Measurements from ENCODE around the gene KRT76.

The KRT76 gene

GRCh38 chr12:52800259-52800917, 23.2 kb upstream of the KRT76 start:
- DNase-seq: no peak
- Mint-ChIP-seq H3K9me3 (no peaks in the 10 kb centered on the region), H3K4me3 (no peak overlapping the region), H3K27me3 (ENCODE audit: low read depth, poor library complexity) (peaks cover 11% of the 10 kb centered on the region), H3K36me3 (ENCODE audit: low read depth) (no peaks in the 10 kb centered on the region), H3K4me1 (peaks cover 6% of the 10 kb centered on the region), H3K27ac (no peak overlapping the region)
- no peak for TF ChIP-seq CTCF (IDR thresholded peaks at IDR 0.05)

GRCh38 chr12:52799505-52800211, 22.5 kb upstream of the KRT76 start:
- Mint-ChIP-seq H3K9me3 (no peaks in the 10 kb centered on the region), H3K27me3 (ENCODE audit: low read depth, poor library complexity) (peaks cover 11% of the 10 kb centered on the region), H3K36me3 (ENCODE audit: low read depth) (no peaks in the 10 kb centered on the region), H3K4me3 (no peak overlapping the region), H3K27ac (no peak overlapping the region), H3K4me1 (no peaks in the 10 kb centered on the region)
- DNase-seq: no peak
- TF ChIP-seq CTCF (IDR thresholded peaks at IDR 0.05): no peak

DNA sequence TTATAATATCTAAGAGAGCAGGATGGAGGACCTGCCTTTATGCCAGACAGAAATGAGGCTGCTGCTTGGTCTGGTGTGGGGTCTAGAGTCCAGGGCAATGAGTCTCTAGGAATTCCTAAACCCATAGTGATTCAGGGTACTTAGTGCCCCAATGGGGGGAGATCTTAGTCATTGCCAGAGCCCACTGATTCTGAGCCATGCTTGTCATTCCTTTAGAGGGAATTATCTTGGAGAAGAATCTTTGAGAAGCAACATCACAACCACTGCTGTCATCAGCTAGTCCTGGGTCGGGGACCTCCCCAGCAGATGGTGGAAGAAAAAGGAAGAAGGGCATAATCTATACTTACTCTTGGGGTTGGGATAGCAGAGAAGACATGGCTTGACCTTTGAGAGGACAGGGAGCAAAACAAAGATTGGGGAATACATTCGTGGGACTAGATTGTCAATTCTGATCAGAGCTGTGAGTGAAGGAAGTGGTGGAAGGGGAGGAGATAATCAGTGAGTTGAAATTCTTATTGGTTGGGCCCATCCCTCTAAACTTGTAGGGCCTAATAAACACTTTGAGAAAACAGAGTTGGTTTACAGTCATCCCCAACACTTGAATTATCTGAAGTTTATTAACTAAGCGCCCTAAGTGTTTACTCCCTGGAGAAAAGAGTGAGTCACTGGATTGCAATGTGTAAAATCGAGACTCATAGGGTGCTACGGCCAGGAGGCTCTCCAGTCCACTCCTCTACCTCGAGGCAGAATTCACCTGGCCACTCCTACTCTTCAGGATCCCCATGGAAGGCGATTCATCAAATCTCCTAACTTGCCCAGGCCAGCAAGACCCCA, 21.7 kb upstream of the KRT76 start:
- H3K4me3 Mint-ChIP-seq: no peak overlapping the region
- no peak overlapping the region for H3K27ac Mint-ChIP-seq
- no peak for DNase-seq
- H3K9me3 Mint-ChIP-seq: no peaks in the 10 kb centered on the region
- no peak for TF ChIP-seq CTCF (IDR thresholded peaks at IDR 0.05)
- H3K4me1 Mint-ChIP-seq: no peaks in the 10 kb centered on the region
- peaks cover 14% of the 10 kb centered on the region for H3K27me3 Mint-ChIP-seq (ENCODE audit: low read depth, poor library complexity)
- H3K36me3 Mint-ChIP-seq (ENCODE audit: low read depth): no peaks in the 10 kb centered on the region

GRCh38 chr12:52798003-52798670, 21.0 kb upstream of the KRT76 start:
- peaks cover 17% of the 10 kb centered on the region for H3K27me3 Mint-ChIP-seq (ENCODE audit: low read depth, poor library complexity)
- no peaks in the 10 kb centered on the region for H3K9me3 Mint-ChIP-seq
- H3K27ac Mint-ChIP-seq: no peak overlapping the region
- H3K4me3 Mint-ChIP-seq: no peak overlapping the region
- no peaks in the 10 kb centered on the region for H3K36me3 Mint-ChIP-seq (ENCODE audit: low read depth)
- DNase-seq: no peak
- H3K4me1 Mint-ChIP-seq: no peaks in the 10 kb centered on the region
- no peak for TF ChIP-seq CTCF (IDR thresholded peaks at IDR 0.05)

DNA sequence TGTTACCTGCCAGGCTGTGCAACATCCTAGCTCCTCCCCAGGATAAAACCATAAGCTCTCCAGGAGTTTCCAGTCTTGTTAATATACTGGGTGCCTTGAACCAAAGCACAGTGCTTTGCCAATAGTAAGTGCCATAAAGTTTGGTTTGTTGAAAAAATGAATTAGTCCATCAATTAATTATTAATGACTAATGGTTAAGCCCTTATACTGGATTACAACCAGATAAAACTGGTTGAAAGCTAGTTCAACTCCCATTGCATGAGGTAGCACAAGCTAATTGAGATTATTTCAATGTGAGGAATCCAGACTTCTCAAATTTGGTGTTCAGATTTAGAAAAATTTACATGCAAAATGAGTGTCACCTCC, 20.4 kb upstream of the KRT76 start:
- Mint-ChIP-seq H3K4me3 (no peak overlapping the region), H3K4me1 (no peaks in the 10 kb centered on the region), H3K36me3 (ENCODE audit: low read depth) (no peaks in the 10 kb centered on the region), H3K9me3 (no peaks in the 10 kb centered on the region), H3K27me3 (ENCODE audit: low read depth, poor library complexity) (peaks cover 22% of the 10 kb centered on the region), H3K27ac (no peak overlapping the region)
- DNase-seq: no peak
- TF ChIP-seq CTCF (IDR thresholded peaks at IDR 0.05): no peak
